ENCODE results near the gene KLF4.

- TF ChIP-seq, protein P1, sequence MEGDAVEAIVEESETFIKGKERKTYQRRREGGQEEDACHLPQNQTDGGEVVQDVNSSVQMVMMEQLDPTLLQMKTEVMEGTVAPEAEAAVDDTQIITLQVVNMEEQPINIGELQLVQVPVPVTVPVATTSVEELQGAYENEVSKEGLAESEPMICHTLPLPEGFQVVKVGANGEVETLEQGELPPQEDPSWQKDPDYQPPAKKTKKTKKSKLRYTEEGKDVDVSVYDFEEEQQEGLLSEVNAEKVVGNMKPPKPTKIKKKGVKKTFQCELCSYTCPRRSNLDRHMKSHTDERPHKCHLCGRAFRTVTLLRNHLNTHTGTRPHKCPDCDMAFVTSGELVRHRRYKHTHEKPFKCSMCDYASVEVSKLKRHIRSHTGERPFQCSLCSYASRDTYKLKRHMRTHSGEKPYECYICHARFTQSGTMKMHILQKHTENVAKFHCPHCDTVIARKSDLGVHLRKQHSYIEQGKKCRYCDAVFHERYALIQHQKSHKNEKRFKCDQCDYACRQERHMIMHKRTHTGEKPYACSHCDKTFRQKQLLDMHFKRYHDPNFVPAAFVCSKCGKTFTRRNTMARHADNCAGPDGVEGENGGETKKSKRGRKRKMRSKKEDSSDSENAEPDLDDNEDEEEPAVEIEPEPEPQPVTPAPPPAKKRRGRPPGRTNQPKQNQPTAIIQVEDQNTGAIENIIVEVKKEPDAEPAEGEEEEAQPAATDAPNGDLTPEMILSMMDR (IDR thresholded peaks at IDR 0.05), result no peak
- TF ChIP-seq POLR2A (IDR thresholded peaks at IDR 0.05), result no peak
Measured at GRCh38 chr9:107480386-107480789, 9.2 kb downstream of the KLF4 start.

Measured in testis (tissue), 2 donors.